ENCODE measurements around the gene MRPL14.
"Not testable (repeated sequence)": the region's sequence is repeated elsewhere in the genome, so short reads cannot be mapped to it uniquely, and the experiment has no call there.

MRPL14 gene

DNA sequence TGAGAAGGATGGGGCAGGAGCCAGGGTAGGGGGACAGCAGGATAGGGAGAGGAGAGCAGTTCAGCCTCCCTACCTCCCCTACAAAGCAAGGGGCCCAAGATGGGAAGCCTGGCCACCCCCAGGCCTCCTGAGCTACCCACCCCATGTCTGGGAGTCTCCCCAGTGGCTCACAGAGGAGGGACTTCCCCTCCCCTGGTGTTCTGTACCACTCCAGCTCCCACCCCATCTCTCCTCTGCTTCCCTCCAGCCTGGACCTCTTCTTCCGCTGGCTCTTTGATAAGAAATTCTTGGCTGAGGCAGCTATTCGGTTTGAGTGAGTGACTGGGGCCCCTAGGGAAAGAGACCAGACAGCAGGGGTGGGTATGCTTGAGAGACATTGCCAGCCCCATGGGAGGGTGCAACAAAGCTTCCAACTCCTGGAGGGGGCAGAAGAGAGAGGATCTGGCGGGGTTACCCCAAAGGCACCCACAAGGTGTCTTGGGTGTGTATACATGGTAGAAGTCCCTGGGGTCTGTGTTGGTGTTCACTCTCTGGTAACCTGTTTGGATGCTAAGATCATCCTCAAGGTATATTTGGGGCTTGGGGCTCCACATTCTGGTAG is 23.2 kb upstream of the MRPL14 start:
- DNase-seq (ENCODE audit: low read depth, low spot score) = no peak

GRCh38 chr6:44149369-44150012 is 22.2 kb upstream of the MRPL14 start:
- no peak for DNase-seq (ENCODE audit: low read depth, low spot score)

- no peak for DNase-seq (ENCODE audit: low read depth, low spot score)
Observed at GRCh38 chr6:44148306-44148705, 21.1 kb upstream of the MRPL14 start.

- no peak for DNase-seq (ENCODE audit: low read depth, low spot score)
Observed at GRCh38 chr6:44147256-44147655, 20.0 kb upstream of the MRPL14 start.

DNA sequence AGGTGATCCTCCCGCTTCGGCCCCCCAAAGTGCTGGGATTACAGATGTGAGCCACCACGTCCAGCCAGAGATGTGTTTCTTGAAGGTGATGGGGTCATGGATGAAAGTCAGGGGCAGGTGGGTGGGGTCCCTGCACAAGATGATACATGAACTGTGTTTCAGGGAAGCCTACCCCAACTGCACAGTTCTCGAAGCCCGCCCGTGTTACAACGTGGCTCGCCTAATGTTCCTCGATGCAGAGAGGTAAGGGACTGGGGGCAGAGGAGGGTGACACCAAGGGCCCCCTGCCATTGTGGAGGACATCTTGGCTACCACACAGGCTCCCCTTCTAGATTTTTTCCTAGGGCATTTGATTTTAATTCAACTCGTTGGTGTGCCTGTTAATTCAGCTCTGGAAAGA is 19.4 kb upstream of the MRPL14 start:
- no peak for DNase-seq (ENCODE audit: low read depth, low spot score)

GRCh38 chr6:44145839-44146238 is 18.6 kb upstream of the MRPL14 start:
- DNase-seq (ENCODE audit: low read depth, low spot score) = no peak

DNA sequence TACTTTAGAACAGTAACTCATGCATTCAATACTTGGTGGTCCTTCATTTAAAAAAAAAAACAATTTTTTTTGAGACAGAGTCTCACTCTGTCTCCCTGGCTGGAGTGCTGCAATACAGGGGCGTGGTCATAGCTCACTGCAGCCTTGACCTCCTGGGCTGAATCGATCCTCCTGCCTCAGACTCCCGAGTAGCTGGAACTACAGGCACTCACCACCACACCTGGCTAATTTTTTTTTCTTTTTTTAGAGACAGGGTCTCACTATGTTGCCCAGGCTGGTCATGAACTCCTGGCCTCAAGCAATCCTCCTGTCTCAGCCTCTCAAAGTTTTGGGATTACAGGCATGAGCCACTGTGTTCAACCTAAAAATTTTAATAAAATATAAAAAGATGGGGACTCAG is 17.3 kb upstream of the MRPL14 start:
- DNase-seq (ENCODE audit: low read depth, low spot score) = not testable (repeated sequence)

- DNase-seq (ENCODE audit: low read depth, low spot score) = no peak
Observed at GRCh38 chr6:44143731-44144130, 16.5 kb upstream of the MRPL14 start.

GRCh38 chr6:44142835-44143234 is 15.6 kb upstream of the MRPL14 start:
- no peak for DNase-seq (ENCODE audit: low read depth, low spot score)

- no peak for DNase-seq (ENCODE audit: low read depth, low spot score)
Observed at GRCh38 chr6:44139351-44139743, 12.1 kb upstream of the MRPL14 start.

GRCh38 chr6:44138717-44139350 is 11.6 kb upstream of the MRPL14 start:
- no peak for DNase-seq (ENCODE audit: low read depth, low spot score)

GRCh38 chr6:44135875-44136274 is 8.6 kb upstream of the MRPL14 start:
- no peak for DNase-seq (ENCODE audit: low read depth, low spot score)

DNA sequence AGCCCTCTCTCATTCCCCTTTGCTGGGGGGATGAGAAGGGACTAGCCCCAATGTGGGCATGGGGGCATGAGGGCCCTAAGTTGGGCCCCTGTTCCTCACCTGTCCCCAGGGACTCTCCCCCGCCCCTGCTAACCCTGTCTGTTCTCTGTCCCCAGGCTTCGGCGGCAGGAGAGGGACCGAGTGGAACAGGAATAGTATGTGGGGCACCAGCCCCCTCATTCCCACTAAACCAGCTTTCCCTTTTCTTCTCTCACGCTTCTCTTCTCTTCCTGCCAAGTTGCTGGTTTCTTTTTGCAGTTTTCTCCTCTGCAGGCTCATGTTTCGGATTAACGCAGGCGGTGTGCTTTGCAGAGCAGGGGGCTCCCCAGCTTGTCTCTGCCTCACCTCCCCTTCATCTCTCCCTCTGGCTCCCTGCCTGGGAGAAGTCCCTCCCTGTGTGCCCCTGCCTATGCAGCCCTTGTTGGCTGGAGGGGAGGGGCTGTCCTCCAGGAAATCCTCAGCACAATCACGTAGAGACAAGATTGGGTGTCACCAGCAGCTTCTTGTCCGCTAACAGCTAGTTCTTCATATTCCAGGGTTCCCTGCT is 8.0 kb upstream of the MRPL14 start:
- DNase-seq (ENCODE audit: low read depth, low spot score) = no peak

DNA sequence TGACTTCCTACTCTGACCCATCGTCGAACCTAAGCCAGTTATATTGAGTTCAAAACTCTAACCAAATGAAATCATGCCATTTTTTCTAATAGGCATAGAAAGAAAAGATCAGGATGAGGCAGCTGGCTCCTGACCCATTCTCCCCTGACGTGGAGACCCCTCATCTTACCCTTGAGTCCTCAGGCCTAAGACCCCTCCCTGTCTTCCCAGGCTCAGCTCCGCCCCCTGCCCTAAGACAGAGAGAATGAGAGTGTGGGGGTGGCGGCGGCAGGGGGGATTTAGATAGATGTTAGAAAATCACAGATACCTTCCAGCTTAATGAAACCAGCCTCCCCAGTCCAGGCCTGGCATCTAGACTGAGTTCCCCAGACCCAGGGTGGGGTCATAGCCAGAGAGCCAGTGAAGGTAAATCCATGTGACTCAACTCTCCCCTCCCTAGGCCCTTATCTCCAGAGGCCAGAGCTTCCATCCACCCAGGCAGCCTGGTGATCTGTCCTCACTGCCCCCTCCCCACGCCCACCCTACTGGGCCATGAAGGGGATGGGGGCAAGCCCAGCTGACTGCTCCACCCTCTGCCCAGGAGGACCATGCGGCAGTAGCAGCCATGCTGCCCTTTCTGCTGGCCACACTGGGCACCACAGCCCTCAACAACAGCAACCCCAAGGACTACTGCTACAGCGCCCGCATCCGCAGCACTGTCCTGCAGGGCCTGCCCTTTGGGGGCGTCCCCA is 6.9 kb upstream of the MRPL14 start:
- DNase-seq (ENCODE audit: low read depth, low spot score) = no peak

GRCh38 chr6:44133003-44133931 is 6.0 kb upstream of the MRPL14 start:
- no peak for DNase-seq (ENCODE audit: low read depth, low spot score)

- no peak for DNase-seq (ENCODE audit: low read depth, low spot score)
Observed at GRCh38 chr6:44132476-44132875, 5.2 kb upstream of the MRPL14 start.

DNA sequence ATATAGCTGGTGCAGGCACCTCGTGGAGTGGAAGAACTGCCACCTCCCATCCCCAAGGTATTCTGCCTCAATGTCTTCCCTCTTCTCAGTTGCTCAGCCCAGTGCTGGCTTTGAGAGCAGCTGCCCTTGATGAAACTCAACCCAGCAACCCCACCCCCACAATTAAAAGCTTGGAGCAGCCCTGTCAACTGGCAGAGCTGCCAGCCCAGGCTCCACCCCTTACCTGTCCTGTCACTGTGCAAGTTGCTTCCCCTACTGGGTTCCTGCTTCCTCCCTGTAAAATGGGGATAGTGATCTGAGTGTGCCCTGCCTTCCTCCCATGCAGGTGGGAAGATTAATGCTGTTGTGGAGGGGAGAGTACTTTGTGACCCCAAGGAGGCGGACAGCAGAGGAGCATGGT is 4.6 kb upstream of the MRPL14 start:
- DNase-seq (ENCODE audit: low read depth, low spot score) = no peak

DNA sequence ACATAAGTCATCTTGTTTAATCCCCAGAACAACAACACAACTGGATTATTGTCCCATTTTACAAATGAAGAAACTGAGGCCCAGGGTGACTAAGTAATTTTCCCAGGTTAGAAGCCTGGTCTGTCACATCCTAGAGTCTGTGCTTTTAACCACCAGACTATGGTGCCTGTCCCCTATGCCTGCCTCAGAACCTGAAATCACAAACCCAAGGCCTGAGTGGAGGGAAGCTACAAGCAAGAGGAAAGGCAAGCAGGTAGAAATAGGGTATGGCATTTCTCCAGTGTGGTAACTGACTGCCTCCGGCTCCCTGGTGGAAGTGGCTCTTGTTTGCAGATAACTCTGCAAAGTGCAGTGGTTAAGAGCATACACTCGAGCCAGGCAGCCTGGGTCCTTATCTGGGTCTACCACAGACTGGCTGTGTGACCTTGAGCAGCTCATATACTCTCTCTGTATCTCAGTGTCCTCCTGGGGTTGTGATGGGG is 2.6 kb upstream of the MRPL14 start:
- no peak for DNase-seq (ENCODE audit: low read depth, low spot score)

DNA sequence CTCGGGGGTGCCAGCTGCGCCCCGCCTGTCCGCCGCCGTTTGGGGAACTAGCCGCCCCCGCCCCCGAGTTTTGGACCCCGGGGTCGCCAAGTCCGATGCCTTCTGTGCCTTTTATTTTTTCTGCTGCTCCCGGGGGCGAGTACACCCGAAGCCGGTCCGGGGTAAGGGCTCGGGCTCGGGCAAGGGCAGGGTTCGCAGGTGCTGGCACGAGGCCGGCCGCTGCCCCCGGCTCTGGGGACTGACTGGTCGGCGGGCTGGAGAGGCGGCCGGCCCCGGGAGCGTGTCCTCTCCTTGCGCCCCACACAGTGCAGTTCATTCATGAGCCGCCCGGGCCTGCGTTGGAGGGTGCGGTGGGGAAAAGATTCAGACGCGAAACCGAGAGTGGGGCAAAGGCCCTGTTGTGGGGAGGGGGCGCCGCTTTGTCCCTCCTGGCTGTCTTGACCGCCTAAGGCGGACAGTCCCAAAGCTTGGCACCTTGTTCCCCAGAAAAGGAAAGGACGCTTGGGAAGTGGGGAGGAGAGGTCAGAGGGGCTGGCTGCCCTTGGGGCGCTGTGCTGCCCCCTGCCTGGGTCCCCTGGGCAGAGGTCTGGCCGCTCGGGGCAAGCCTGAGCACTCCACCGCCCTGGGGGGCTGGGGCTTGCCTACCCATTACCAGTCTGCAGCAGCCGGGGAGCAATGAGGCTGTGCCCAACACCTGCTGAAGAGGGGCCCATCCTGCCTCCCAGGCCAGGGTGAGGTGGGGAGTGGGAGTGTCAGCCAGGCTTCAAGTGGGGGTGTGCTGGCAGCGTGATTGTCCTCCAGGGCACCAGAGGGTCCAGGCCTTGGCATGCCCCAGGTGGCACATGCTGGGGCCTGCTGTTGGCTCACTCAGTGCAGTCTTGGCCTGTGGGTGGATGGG is 1.0 kb upstream of the MRPL14 start:
- DNase-seq (ENCODE audit: low read depth, low spot score) = no peak

All from iPS DF 19.7 (cell line).